K562 (cell line): ENCODE measurements around the gene PRKACA. TPM values are rescaled to one million over a fixed set of nuclear protein-coding genes. Genes with fewer than 3 reads are reported as not detected.

Source experiments
- ATF3 ChIP-seq, 2 experiments: fragments of 450-650 bp in 1 of 2; sonication (generic) in 1 of 2; formaldehyde crosslinking in 1 of 2; IDR thresholded peaks in 1 of 2; conservative IDR thresholded peaks in 1 of 2; 2 replicates each; pipeline versions ENCODE4 v1.6.1 to v1.8.1; 2016 to 2023; ENCODE audit warnings: mild to moderate bottlenecking in 2 of 2, moderate library complexity in 2 of 2, inconsistent platforms in 1 of 2, missing genetic modification reagents in 1 of 2
- CBX3 ChIP-seq, 2 experiments: IDR thresholded peaks; 1 replicate in 1 of 2; 2 replicates in 1 of 2; pipeline ENCODE4 v1.6.1; 2012; ENCODE audit warnings: inconsistent platforms in 2 of 2, low read length in 2 of 2, borderline replicate concordance in 1 of 2, control low read depth in 1 of 2
- DEAF1 ChIP-seq: fragments of 450-650 bp; formaldehyde crosslinking; IDR thresholded peaks from 2 replicates; pipeline ENCODE4 v1.4.0; 2020; ENCODE audit warnings: mild to moderate bottlenecking, moderate library complexity
- DMBX1 ChIP-seq: fragments of 250-450 bp; sonication (Bioruptor Pico); IDR thresholded peaks from 2 replicates; pipeline ENCODE4 v1.8.0; 2022; ENCODE audit warnings: inconsistent platforms, mild to moderate bottlenecking, moderate library complexity, borderline replicate concordance
- FOXA3 ChIP-seq, 2 experiments: fragments of 450-650 bp in 1 of 2; sonication (generic) in 1 of 2; formaldehyde crosslinking; IDR thresholded peaks in 1 of 2; conservative IDR thresholded peaks in 1 of 2; 2 replicates each; pipeline versions ENCODE4 v1.4.0 to v1.8.0; 2020 to 2022; ENCODE audit warnings: mild to moderate bottlenecking in 2 of 2, missing genetic modification reagents in 1 of 2
- HNRNPH1 ChIP-seq: fragments of 200-400 bp; formaldehyde crosslinking; optimal IDR thresholded peaks from 2 replicates; pipeline ENCODE3; 2017; ENCODE audit warnings: low read depth, mild to moderate bottlenecking, low read length, moderate library complexity
- KHSRP ChIP-seq: fragments of 450-650 bp; IDR thresholded peaks from 2 replicates; pipeline ENCODE4 v1.6.1; 2017
- KLF13 ChIP-seq: fragments of 450-650 bp; IDR thresholded peaks from 2 replicates; pipeline ENCODE4 v1.6.1; 2016; ENCODE audit warnings: missing genetic modification characterization, low read depth, mild to moderate bottlenecking, missing compliant biosample characterization, moderate library complexity, borderline replicate concordance
- NEUROD1 ChIP-seq: fragments of 150-350 bp; IDR thresholded peaks from 2 replicates; pipeline ENCODE4 v1.6.1; 2014; ENCODE audit warnings: borderline replicate concordance, low read length, low read depth; ENCODE audit not compliant: partially characterized antibody
- NR4A1 ChIP-seq, 2 experiments: fragments of 250-450 bp in 1 of 2; fragments of 450-650 bp in 1 of 2; sonication (Bioruptor Pico) in 1 of 2; IDR thresholded peaks; 2 replicates each; pipeline versions ENCODE4 v1.4.0 to v1.6.1; 2016 to 2020; ENCODE audit warnings: mild to moderate bottlenecking in 2 of 2, missing compliant biosample characterization in 1 of 2, missing genetic modification characterization in 1 of 2, moderate library complexity in 1 of 2
- PHF21A ChIP-seq: fragments of 450-650 bp; IDR thresholded peaks from 2 replicates; pipeline ENCODE4 v1.6.1; 2017; ENCODE audit warnings: low read depth, borderline replicate concordance
- POLR2H ChIP-seq: IDR thresholded peaks from 2 replicates; pipeline ENCODE4 v1.6.1; 2016; ENCODE audit warnings: missing genetic modification characterization, low read depth, mild to moderate bottlenecking, control low read depth, missing compliant biosample characterization, moderate library complexity
- PYGO2 ChIP-seq: fragments of 450-650 bp; IDR thresholded peaks from 2 replicates; pipeline ENCODE4 v1.6.1; 2016; ENCODE audit warnings: mild to moderate bottlenecking, missing genetic modification characterization, moderate library complexity, missing compliant biosample characterization
- RBM14 ChIP-seq: fragments of 200-400 bp; formaldehyde crosslinking; IDR thresholded peaks from 2 replicates; pipeline ENCODE4 v1.6.1; 2018; ENCODE audit warnings: low read depth, mild to moderate bottlenecking, low read length, moderate library complexity, borderline replicate concordance; ENCODE audit not compliant: insufficient read depth
- SRF ChIP-seq, 2 experiments: fragments of 250-450, 450-650 bp in 1 of 2; sonication (Bioruptor Pico) in 1 of 2; sonication (generic) in 1 of 2; formaldehyde crosslinking; IDR thresholded peaks; 2 replicates each; pipeline versions ENCODE4 v1.5.0 to v1.5.1; 2020 to 2022; ENCODE audit warnings: mild to moderate bottlenecking in 1 of 2, missing genetic modification reagents in 1 of 2
- SRSF3 ChIP-seq: fragments of 200-400 bp; formaldehyde crosslinking; IDR thresholded peaks from 2 replicates; pipeline ENCODE4 v1.6.1; 2016; ENCODE audit warnings: mild to moderate bottlenecking, low read length, moderate library complexity; ENCODE audit not compliant: insufficient read depth
- ZNF639 ChIP-seq, 2 experiments: fragments of 200-800 bp in 1 of 2; sonication (Bioruptor generic) in 1 of 2; sonication (generic) in 1 of 2; formaldehyde crosslinking in 1 of 2; IDR thresholded peaks in 1 of 2; conservative IDR thresholded peaks in 1 of 2; 2 replicates each; pipeline versions ENCODE4 v1.5.0 to v1.6.1; 2016 to 2020; ENCODE audit warnings: missing compliant biosample characterization in 1 of 2, missing genetic modification characterization in 1 of 2, missing genetic modification reagents in 1 of 2
- polyA plus RNA-seq, 8 experiments: library from polyadenylated mRNA; depleted of rRNA in 4 of 8; stranded (reverse) in 5 of 8; unstranded in 3 of 8; fragments of >200 nt; fragmentation: Nextera tagmentation in 2 of 8; fragmentation: Illumina TruSeq in 1 of 8; extraction: Ambion mirVana in 2 of 8; extraction: Trizol in 1 of 8; gene quantifications; 2 replicates each; pipeline versions ENCODE4 v1.2.1 to v1.2.3, GENCODE V29; 2011 to 2014; ENCODE audit warnings: inconsistent platforms in 1 of 8, missing spikeins in 1 of 8
- total RNA-seq, 7 experiments: library from RNA; depleted of rRNA in 6 of 7; stranded (reverse); fragments of >200 nt in 6 of 7; fragmentation: Illumina TruSeq in 2 of 7; extraction: Trizol in 2 of 7; gene quantifications; 2 replicates each; pipeline versions ENCODE4 v1.2.1 to v1.2.3, GENCODE V29; 2011 to 2021; ENCODE audit warnings: low replicate concordance in 1 of 7
- TF ChIP-seq, protein P1 (sequence below): sonication (generic); formaldehyde crosslinking; IDR thresholded peaks from 2 replicates; pipeline ENCODE4 v1.8.0; 2023; ENCODE audit warnings: mild to moderate bottlenecking, missing genetic modification reagents

Gene PRKACA
- total and polyA plus RNA-seq, 9 of the 15 experiments (the other 6 are each of a cell fraction or from before 2014, with no cell fraction given), result 1.2 to 63.1 (median 13.0) TPM

- peak in 1 of 2 experiments; percentile 34; a peak in 1 of 4 replicates for TF ChIP-seq ZNF639 (CRISPR knock-in tag; conservative IDR thresholded peaks at IDR 0.05 in 1 of 2, IDR thresholded peaks at IDR 0.05 in 1 of 2)
- TF ChIP-seq KHSRP, result no peak
- TF ChIP-seq RBM14, result no peak
- TF ChIP-seq SRF (CRISPR knock-in tag; IDR thresholded peaks at IDR 0.05), result peak in 1 of 2 experiments; percentile 52; a peak in 1 of 4 replicates
- TF ChIP-seq NR4A1 (CRISPR knock-in tag; IDR thresholded peaks at IDR 0.05), result no peak
- 0 out of 2 replicates have a peak, but pooled peaks have one; percentile 32 for TF ChIP-seq NR4A1 (tag; IDR thresholded peaks at IDR 0.05)
- TF ChIP-seq ATF3 (IDR thresholded peaks at IDR 0.05), result no peak
- TF ChIP-seq ATF3 (CRISPR knock-in tag; conservative IDR thresholded peaks at IDR 0.05), result no peak
- no peak for TF ChIP-seq DMBX1
- peak; percentile 18 to 37; a peak in 3 of 4 replicates for TF ChIP-seq FOXA3 (CRISPR knock-in tag; conservative IDR thresholded peaks at IDR 0.05 in 1 of 2, IDR thresholded peaks at IDR 0.05 in 1 of 2)
- TF ChIP-seq HNRNPH1, result no peak
- TF ChIP-seq CBX3 (IDR thresholded peaks at IDR 0.05; ENCODE audit: borderline replicate concordance in 1 of 2, low read length in 2 of 2), result no peak
- no peak for TF ChIP-seq NEUROD1
- TF ChIP-seq, protein P1, sequence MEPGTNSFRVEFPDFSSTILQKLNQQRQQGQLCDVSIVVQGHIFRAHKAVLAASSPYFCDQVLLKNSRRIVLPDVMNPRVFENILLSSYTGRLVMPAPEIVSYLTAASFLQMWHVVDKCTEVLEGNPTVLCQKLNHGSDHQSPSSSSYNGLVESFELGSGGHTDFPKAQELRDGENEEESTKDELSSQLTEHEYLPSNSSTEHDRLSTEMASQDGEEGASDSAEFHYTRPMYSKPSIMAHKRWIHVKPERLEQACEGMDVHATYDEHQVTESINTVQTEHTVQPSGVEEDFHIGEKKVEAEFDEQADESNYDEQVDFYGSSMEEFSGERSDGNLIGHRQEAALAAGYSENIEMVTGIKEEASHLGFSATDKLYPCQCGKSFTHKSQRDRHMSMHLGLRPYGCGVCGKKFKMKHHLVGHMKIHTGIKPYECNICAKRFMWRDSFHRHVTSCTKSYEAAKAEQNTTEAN (CRISPR knock-in tag), result no peak
- TF ChIP-seq POLR2H (tag), result no peak
- TF ChIP-seq PYGO2 (tag), result no peak
- TF ChIP-seq PHF21A, result no peak
- no peak for TF ChIP-seq SRSF3
- no peak for TF ChIP-seq KLF13
- TF ChIP-seq DEAF1 (CRISPR knock-in tag), result no peak
These were observed 43.4 kb downstream of the PRKACA start (continued) for GRCh38 chr19:14073925-14074838.
